ENCODE results near the gene SAMD4A.

- TF ChIP-seq CTCF (IDR thresholded peaks at IDR 0.05) (no peak), POLR2A (IDR thresholded peaks at IDR 0.05) (no peak)
Observed at GRCh38 chr14:54697001-54697400, 130.1 kb downstream of the SAMD4A start.

Measured in esophagus squamous epithelium (tissue), 4 donors.